ENCODE results near the gene CGB1.
A peak's percentile ranks its signal among the peaks of the same experiment; 100 is the strongest.
"Not testable (repeated sequence)": the region's sequence is repeated elsewhere in the genome, so short reads cannot be mapped to it uniquely, and the experiment has no call there.

CGB1 gene

GRCh38 chr19:49058562-49058961, 21.9 kb upstream of the CGB1 start:
- no peak for DNase-seq
- H3K4me2 ChIP-seq (ENCODE audit: low read depth, low read length) = no peak overlapping the region

GRCh38 chr19:49057636-49058234, 21.0 kb upstream of the CGB1 start, which contains the start of gene CGB7:
Gene CGB7 (minus strand): TSS chr19:49057749. CDS start chr19:49055375, 2,374 bp downstream.
- Histone ChIP-seq H3K4me2 (ENCODE audit: low read depth, low read length) (peak within 1 kb of the TSS; percentile 94), H3K9ac (ENCODE audit: low read length) (no peak within 1 kb of the TSS; the same call in 1 of the 2 replicates), H3K4me1 (ENCODE audit: low read length) (peaks cover 14% of the 10 kb centered on the region), H3K27me3 (replicated peaks; ENCODE audit: insufficient read depth, low read length) (peaks cover 76% of the 10 kb centered on the region), H3K79me2 (ENCODE audit: low read length) (no peaks in the 10 kb centered on the region), H3K9me2 (replicated peaks; ENCODE audit: insufficient read depth, low read length) (no peaks in the 10 kb centered on the region), H3K4me3 (ENCODE audit: low read length) (peak within 1 kb of the TSS; percentile 57), H3K36me3 (replicated peaks; ENCODE audit: insufficient read depth, low read length) (no peaks in the 10 kb centered on the region), H4K20me1 (ENCODE audit: insufficient read depth, low read length) (no peaks in the 10 kb centered on the region), H3F3A (ENCODE audit: insufficient read depth, low read length) (no peaks in the 10 kb centered on the region), H3K27ac (ENCODE audit: low read length) (no peak within 1 kb of the TSS), H2AFZ (ENCODE audit: low read length) (0 out of 2 replicates have a peak within 1 kb of the TSS, but pooled peaks have one; percentile 67), H3K9me3 (replicated peaks; ENCODE audit: insufficient read depth, low read length) (no peaks in the 10 kb centered on the region)
- no peak for TF ChIP-seq EZH2phosphoT487 (IDR thresholded peaks at IDR 0.05; ENCODE audit: low read length)
- TF ChIP-seq CTCF (IDR thresholded peaks at IDR 0.05; ENCODE audit: low read length) = no peak
- TF ChIP-seq EZH2 (optimal IDR thresholded peaks at IDR 0.05; ENCODE audit: low read depth, low read length) = no peak
- DNase-seq = no peak

More at GRCh38 chr19:49058562-49058961, 21.9 kb upstream of the CGB1 start:
- H3F3A ChIP-seq (ENCODE audit: insufficient read depth, low read length) = no peaks in the 10 kb centered on the region
- no peaks in the 10 kb centered on the region for H3K79me2 ChIP-seq (ENCODE audit: low read length)
- no peaks in the 10 kb centered on the region for H4K20me1 ChIP-seq (ENCODE audit: insufficient read depth, low read length)
- H3K4me1 ChIP-seq (ENCODE audit: low read length) = peaks cover 14% of the 10 kb centered on the region
- H3K36me3 ChIP-seq (replicated peaks; ENCODE audit: insufficient read depth, low read length) = no peaks in the 10 kb centered on the region
- no peak overlapping the region for H3K27ac ChIP-seq (ENCODE audit: low read length)
- no peak overlapping the region for H3K9ac ChIP-seq (ENCODE audit: low read length)
- H3K4me3 ChIP-seq (ENCODE audit: low read length) = no peak overlapping the region
- no peak overlapping the region for H2AFZ ChIP-seq (ENCODE audit: low read length)
- H3K9me3 ChIP-seq (replicated peaks; ENCODE audit: insufficient read depth, low read length) = no peaks in the 10 kb centered on the region
- H3K27me3 ChIP-seq (replicated peaks; ENCODE audit: insufficient read depth, low read length) = peaks cover 78% of the 10 kb centered on the region
- TF ChIP-seq EZH2phosphoT487 (IDR thresholded peaks at IDR 0.05; ENCODE audit: low read length) = no peak
- TF ChIP-seq EZH2 (optimal IDR thresholded peaks at IDR 0.05; ENCODE audit: low read depth, low read length) = no peak
- TF ChIP-seq CTCF (IDR thresholded peaks at IDR 0.05; ENCODE audit: low read length) = no peak
- no peaks in the 10 kb centered on the region for H3K9me2 ChIP-seq (replicated peaks; ENCODE audit: insufficient read depth, low read length)

- H3K36me3 ChIP-seq (replicated peaks; ENCODE audit: insufficient read depth, low read length); H2AFZ ChIP-seq (ENCODE audit: low read length); H3K27ac ChIP-seq (ENCODE audit: low read length); H3K9me2 ChIP-seq (replicated peaks; ENCODE audit: insufficient read depth, low read length); H3K79me2 ChIP-seq (ENCODE audit: low read length); H3K9ac ChIP-seq (ENCODE audit: low read length); H4K20me1 ChIP-seq (ENCODE audit: insufficient read depth, low read length); H3K9me3 ChIP-seq (replicated peaks; ENCODE audit: insufficient read depth, low read length); DNase-seq; H3F3A ChIP-seq (ENCODE audit: insufficient read depth, low read length): not testable (repeated sequence)
- H3K27me3 ChIP-seq (replicated peaks; ENCODE audit: insufficient read depth, low read length) = peaks cover 72% of the 10 kb centered on the region
- peaks cover 14% of the 10 kb centered on the region for H3K4me1 ChIP-seq (ENCODE audit: low read length)
- peak overlapping the region; percentile 94 for H3K4me2 ChIP-seq (ENCODE audit: low read depth, low read length)
- H3K4me3 ChIP-seq (ENCODE audit: low read length) = peak overlapping the region; percentile 57
These were observed 20.4 kb upstream of the CGB1 start for GRCh38 chr19:49056902-49057596.
